ENCODE data around the gene NPHS1. TPM values are rescaled to one million over a fixed set of nuclear protein-coding genes. Genes with fewer than 3 reads are reported as not detected.

The NPHS1 gene
- total and polyA plus RNA-seq, 2 donors (not counting 1 experiment from before 2014, with no cell fraction given): not detected

DNA sequence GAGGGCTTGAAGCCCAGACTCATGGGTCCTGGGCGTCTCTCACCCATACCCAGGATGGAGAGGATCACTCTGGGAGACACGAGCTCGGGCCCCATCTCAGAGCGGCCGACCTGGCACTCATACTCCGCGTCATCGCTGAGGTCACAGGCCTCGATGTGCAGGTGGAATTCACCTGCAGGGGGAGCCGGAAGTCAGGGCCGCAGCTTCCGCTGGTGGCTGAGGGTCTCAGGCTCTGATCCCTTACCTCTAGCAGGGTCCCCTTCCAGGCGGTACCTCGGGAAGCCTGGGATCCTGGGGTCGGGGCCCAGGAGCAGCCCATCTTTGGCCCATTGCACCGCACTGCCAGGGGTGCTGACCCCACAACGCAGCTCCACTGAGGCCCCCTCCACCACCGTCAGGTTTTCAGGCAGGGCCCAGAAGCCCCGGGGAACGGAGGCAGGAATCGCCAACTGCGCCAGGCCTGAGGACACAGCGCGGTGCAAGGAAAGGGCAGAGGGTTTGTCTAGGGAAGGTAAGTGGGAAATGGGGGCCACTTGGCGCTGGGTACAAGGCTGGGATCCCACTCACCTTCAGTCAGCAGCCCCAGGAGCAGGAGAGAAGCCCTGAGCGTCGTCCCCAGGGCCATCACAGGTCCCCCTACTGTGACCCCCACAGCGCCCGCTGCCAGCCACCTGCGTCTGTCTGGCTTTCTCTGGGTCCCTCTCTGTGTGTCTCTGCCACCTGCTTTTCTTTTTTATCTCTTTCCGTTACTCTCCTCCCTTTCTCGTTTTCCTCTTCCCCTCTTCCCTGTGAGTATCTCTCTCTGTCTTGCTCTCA lies 883 bp downstream of the NPHS1 start:
- Histone ChIP-seq H4K20me1 (ENCODE audit: control insufficient read depth, extremely low read depth, insufficient read depth, low read length) (no peaks in the 10 kb centered on the region), H3K27me3 (ENCODE audit: control insufficient read depth, insufficient read depth, low read length) (peaks cover 25% of the 10 kb centered on the region)

DNA sequence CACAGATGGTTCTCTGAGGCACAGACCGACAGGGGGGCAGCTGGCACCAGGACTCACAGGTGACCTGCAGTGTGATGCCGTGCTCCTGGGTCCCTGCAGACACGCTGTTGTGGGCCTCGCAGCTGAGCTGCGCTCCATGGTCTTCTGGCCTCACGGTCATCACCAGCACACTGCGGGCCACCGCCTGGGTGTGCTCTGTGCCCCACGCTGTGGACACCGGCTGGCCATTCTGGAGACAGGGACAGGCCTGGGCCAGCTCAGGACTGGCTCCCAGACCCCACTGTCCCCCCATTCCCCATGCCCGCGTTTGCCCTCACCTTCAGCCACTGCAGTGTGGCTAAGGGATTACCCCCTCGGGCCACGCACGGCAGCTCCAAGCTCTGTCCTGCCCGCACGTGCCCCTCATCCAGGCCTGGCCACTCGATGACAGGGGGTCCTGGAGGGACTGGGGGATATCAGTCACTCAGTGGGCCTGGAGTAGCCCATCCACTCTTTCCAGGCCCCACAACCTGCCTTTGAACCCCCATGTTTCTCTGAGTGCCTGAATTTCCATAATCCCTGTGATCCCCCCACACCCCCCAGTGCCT lies 3.3 kb downstream of the NPHS1 start:
- Histone ChIP-seq H3K9ac (ENCODE audit: insufficient read depth, low read length) (no peak overlapping the region), H4K20me1 (ENCODE audit: control insufficient read depth, extremely low read depth, insufficient read depth, low read length) (no peaks in the 10 kb centered on the region), H3K27ac (ENCODE audit: insufficient read depth, low read length) (no peak overlapping the region), H3K9me3 (ENCODE audit: control insufficient read depth, insufficient read depth, low read depth, low read length) (no peaks in the 10 kb centered on the region), H3K79me2 (ENCODE audit: control insufficient read depth, insufficient read depth, low read length) (no peaks in the 10 kb centered on the region), H3K4me1 (ENCODE audit: control insufficient read depth, extremely low read depth, insufficient read depth, low read length) (no peaks in the 10 kb centered on the region), H3K4me3 (replicated peaks in 1 of 4; ENCODE audit: control extremely low read depth in 1 of 4, insufficient read depth in 1 of 4, low read depth in 3 of 4, low read length in 4 of 4) (no peak overlapping the region), H3K4me2 (ENCODE audit: extremely low read depth, insufficient read depth, low read length) (no peak overlapping the region), H2AFZ (ENCODE audit: low read length) (no peak overlapping the region), H3K36me3 (ENCODE audit: control insufficient read depth, insufficient read depth, low read length) (no peaks in the 10 kb centered on the region), H3K27me3 (ENCODE audit: control insufficient read depth, insufficient read depth, low read length) (peaks cover 31% of the 10 kb centered on the region)
- DNase-seq (ENCODE audit: low read depth in 2 of 2): no peak
- TF ChIP-seq, protein P1, sequence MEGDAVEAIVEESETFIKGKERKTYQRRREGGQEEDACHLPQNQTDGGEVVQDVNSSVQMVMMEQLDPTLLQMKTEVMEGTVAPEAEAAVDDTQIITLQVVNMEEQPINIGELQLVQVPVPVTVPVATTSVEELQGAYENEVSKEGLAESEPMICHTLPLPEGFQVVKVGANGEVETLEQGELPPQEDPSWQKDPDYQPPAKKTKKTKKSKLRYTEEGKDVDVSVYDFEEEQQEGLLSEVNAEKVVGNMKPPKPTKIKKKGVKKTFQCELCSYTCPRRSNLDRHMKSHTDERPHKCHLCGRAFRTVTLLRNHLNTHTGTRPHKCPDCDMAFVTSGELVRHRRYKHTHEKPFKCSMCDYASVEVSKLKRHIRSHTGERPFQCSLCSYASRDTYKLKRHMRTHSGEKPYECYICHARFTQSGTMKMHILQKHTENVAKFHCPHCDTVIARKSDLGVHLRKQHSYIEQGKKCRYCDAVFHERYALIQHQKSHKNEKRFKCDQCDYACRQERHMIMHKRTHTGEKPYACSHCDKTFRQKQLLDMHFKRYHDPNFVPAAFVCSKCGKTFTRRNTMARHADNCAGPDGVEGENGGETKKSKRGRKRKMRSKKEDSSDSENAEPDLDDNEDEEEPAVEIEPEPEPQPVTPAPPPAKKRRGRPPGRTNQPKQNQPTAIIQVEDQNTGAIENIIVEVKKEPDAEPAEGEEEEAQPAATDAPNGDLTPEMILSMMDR (conservative IDR thresholded peaks at IDR 0.05 in 1 of 2, IDR thresholded peaks at IDR 0.05 in 1 of 2; ENCODE audit: low read depth in 1 of 2, low read length in 2 of 2): no peak
- TF ChIP-seq EZH2 (IDR thresholded peaks at IDR 0.05; ENCODE audit: low read length, missing control alignments): no peak

More for the DNA sequence above, 883 bp downstream of the NPHS1 start:
- Histone ChIP-seq H3K4me3 (replicated peaks in 1 of 4; ENCODE audit: control extremely low read depth in 1 of 4, insufficient read depth in 1 of 4, low read depth in 3 of 4, low read length in 4 of 4) (no peak overlapping the region), H3K79me2 (ENCODE audit: control insufficient read depth, insufficient read depth, low read length) (no peaks in the 10 kb centered on the region), H3K9ac (ENCODE audit: insufficient read depth, low read length) (no peak overlapping the region), H3K4me1 (ENCODE audit: control insufficient read depth, extremely low read depth, insufficient read depth, low read length) (no peaks in the 10 kb centered on the region), H3K9me3 (ENCODE audit: control insufficient read depth, insufficient read depth, low read depth, low read length) (no peaks in the 10 kb centered on the region), H3K4me2 (ENCODE audit: extremely low read depth, insufficient read depth, low read length) (no peak overlapping the region), H3K27ac (ENCODE audit: insufficient read depth, low read length) (no peak overlapping the region), H2AFZ (ENCODE audit: low read length) (no peak overlapping the region), H3K36me3 (ENCODE audit: control insufficient read depth, insufficient read depth, low read length) (no peaks in the 10 kb centered on the region)
- no peak for TF ChIP-seq EZH2 (IDR thresholded peaks at IDR 0.05; ENCODE audit: low read length, missing control alignments)
- TF ChIP-seq, protein P1 (conservative IDR thresholded peaks at IDR 0.05 in 1 of 2, IDR thresholded peaks at IDR 0.05 in 1 of 2; ENCODE audit: low read depth in 1 of 2, low read length in 2 of 2): no peak
- no peak for DNase-seq (ENCODE audit: low read depth in 2 of 2)

DNA sequence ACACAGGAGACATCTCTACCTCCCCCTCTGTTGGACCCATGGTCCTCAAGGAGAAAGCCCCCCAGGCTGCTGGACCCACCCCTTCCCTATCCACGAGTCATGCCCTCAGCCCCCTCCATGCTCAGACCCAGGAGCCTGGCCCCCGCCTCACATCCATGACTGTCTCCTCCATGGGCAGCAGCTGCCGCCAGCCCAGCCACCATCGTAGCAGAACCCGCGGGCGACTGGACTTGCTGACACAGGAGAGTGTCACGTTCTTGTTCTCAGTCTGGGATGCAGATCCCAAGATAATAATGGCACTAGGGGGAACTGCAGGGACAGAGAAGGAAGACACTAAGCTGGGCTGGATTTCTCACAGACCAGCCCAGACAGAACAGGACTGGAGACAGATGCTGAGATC lies 3.8 kb downstream of the NPHS1 start:
- H3K4me2 ChIP-seq (ENCODE audit: extremely low read depth, insufficient read depth, low read length): no peak overlapping the region
- TF ChIP-seq, protein P1 (conservative IDR thresholded peaks at IDR 0.05 in 1 of 2, IDR thresholded peaks at IDR 0.05 in 1 of 2; ENCODE audit: low read depth in 1 of 2, low read length in 2 of 2): no peak
- no peak for TF ChIP-seq EZH2 (IDR thresholded peaks at IDR 0.05; ENCODE audit: low read length, missing control alignments)
- no peak for DNase-seq (ENCODE audit: low read depth in 2 of 2)
- H3K4me1 ChIP-seq (ENCODE audit: control insufficient read depth, extremely low read depth, insufficient read depth, low read length): no peaks in the 10 kb centered on the region
- no peaks in the 10 kb centered on the region for H3K79me2 ChIP-seq (ENCODE audit: control insufficient read depth, insufficient read depth, low read length)
- H4K20me1 ChIP-seq (ENCODE audit: control insufficient read depth, extremely low read depth, insufficient read depth, low read length): no peaks in the 10 kb centered on the region
- H3K36me3 ChIP-seq (ENCODE audit: control insufficient read depth, insufficient read depth, low read length): no peaks in the 10 kb centered on the region
- H3K4me3 ChIP-seq (replicated peaks in 1 of 4; ENCODE audit: control extremely low read depth in 1 of 4, insufficient read depth in 1 of 4, low read depth in 3 of 4, low read length in 4 of 4): no peak overlapping the region
- H3K9me3 ChIP-seq (ENCODE audit: control insufficient read depth, insufficient read depth, low read depth, low read length): no peaks in the 10 kb centered on the region
- H3K27ac ChIP-seq (ENCODE audit: insufficient read depth, low read length): no peak overlapping the region
- H3K9ac ChIP-seq (ENCODE audit: insufficient read depth, low read length): no peak overlapping the region
- H3K27me3 ChIP-seq (ENCODE audit: control insufficient read depth, insufficient read depth, low read length): peaks cover 33% of the 10 kb centered on the region
- no peak overlapping the region for H2AFZ ChIP-seq (ENCODE audit: low read length)
